ENCODE results near the gene TSPAN33.
"Not testable (repeated sequence)": the region's sequence is repeated elsewhere in the genome, so short reads cannot be mapped to it uniquely, and the experiment has no call there.

TSPAN33 gene

GRCh38 chr7:129215691-129216090 is 71.2 kb downstream of the TSPAN33 start:
- H3K9ac ChIP-seq (ENCODE audit: low read length); H3K4me1 ChIP-seq (ENCODE audit: control insufficient read depth, low read depth, low read length); H3K4me3 ChIP-seq (ENCODE audit: low read length); H3K9me3 ChIP-seq (ENCODE audit: control insufficient read depth, low read depth, low read length); H3K27me3 ChIP-seq (ENCODE audit: control insufficient read depth, insufficient read depth, low read length); H3K27ac ChIP-seq (ENCODE audit: low read length): not testable (repeated sequence)
- peaks cover 22% of the 10 kb centered on the region for H3K36me3 ChIP-seq (ENCODE audit: control insufficient read depth, low read depth, low read length)

- not testable (repeated sequence) for H3K4me1 ChIP-seq (ENCODE audit: control insufficient read depth, low read depth, low read length); H3K27me3 ChIP-seq (ENCODE audit: control insufficient read depth, insufficient read depth, low read length); H3K4me3 ChIP-seq (ENCODE audit: low read length); H3K9me3 ChIP-seq (ENCODE audit: control insufficient read depth, low read depth, low read length); H3K27ac ChIP-seq (ENCODE audit: low read length); H3K9ac ChIP-seq (ENCODE audit: low read length)
- peaks cover 17% of the 10 kb centered on the region for H3K36me3 ChIP-seq (ENCODE audit: control insufficient read depth, low read depth, low read length)
Observed at GRCh38 chr7:129216101-129216715, 71.7 kb downstream of the TSPAN33 start.

- H3K9me3 ChIP-seq (ENCODE audit: control insufficient read depth, low read depth, low read length); H3K27me3 ChIP-seq (ENCODE audit: control insufficient read depth, insufficient read depth, low read length); H3K4me1 ChIP-seq (ENCODE audit: control insufficient read depth, low read depth, low read length); H3K9ac ChIP-seq (ENCODE audit: low read length); H3K4me3 ChIP-seq (ENCODE audit: low read length); H3K27ac ChIP-seq (ENCODE audit: low read length): not testable (repeated sequence)
- peaks cover 11% of the 10 kb centered on the region for H3K36me3 ChIP-seq (ENCODE audit: control insufficient read depth, low read depth, low read length)
Observed at GRCh38 chr7:129216821-129217416, 72.4 kb downstream of the TSPAN33 start.

GRCh38 chr7:129218514-129219062 is 74.1 kb downstream of the TSPAN33 start:
- Histone ChIP-seq H3K9ac (ENCODE audit: low read length) (no peak overlapping the region), H3K4me3 (ENCODE audit: low read length) (no peak overlapping the region), H3K36me3 (ENCODE audit: control insufficient read depth, low read depth, low read length) (no peaks in the 10 kb centered on the region), H3K27me3 (ENCODE audit: control insufficient read depth, insufficient read depth, low read length) (no peaks in the 10 kb centered on the region), H3K4me1 (ENCODE audit: control insufficient read depth, low read depth, low read length) (no peaks in the 10 kb centered on the region), H3K27ac (ENCODE audit: low read length) (no peak overlapping the region), H3K9me3 (ENCODE audit: control insufficient read depth, low read depth, low read length) (no peaks in the 10 kb centered on the region)

- H3K9me3 ChIP-seq (ENCODE audit: control insufficient read depth, low read depth, low read length); H3K27me3 ChIP-seq (ENCODE audit: control insufficient read depth, insufficient read depth, low read length); H3K27ac ChIP-seq (ENCODE audit: low read length); H3K36me3 ChIP-seq (ENCODE audit: control insufficient read depth, low read depth, low read length); H3K4me1 ChIP-seq (ENCODE audit: control insufficient read depth, low read depth, low read length); H3K4me3 ChIP-seq (ENCODE audit: low read length); H3K9ac ChIP-seq (ENCODE audit: low read length): not testable (repeated sequence)
Observed at GRCh38 chr7:129219166-129219565, 74.7 kb downstream of the TSPAN33 start.

All from iPS-18a (cell line).